T-cell (primary cell): Measurements from ENCODE around the gene DIPK1C. TPM values are rescaled to one million over a fixed set of nuclear protein-coding genes. Genes with fewer than 3 reads are reported as not detected.

ENCODE experiments used
- ATAC-seq, 4 experiments: fragments of 200-7000 bp in 3 of 4; fragments of 150-1000 bp in 1 of 4; cut with Tn5 transposase; replicated peaks in 1 of 4; 1 replicate in 3 of 4; 2 replicates in 1 of 4; pipeline ENCODE4 v1.10.0; 2021; ENCODE audit warnings: moderate library complexity in 3 of 4, mild to moderate bottlenecking in 2 of 4, moderate number of reproducible peaks in 1 of 4
- CTCF ChIA-PET, 2 donors: fragments of 300-600 bp; sonication (Branson Sonifier 250); formaldehyde crosslinking; loops; one replicate each; lab custom pipeline; 2022; ENCODE audit warnings: antibody characterized with exemption in 2 of 2; lab: Charles Lee
- POLR2A ChIA-PET, 2 donors: fragments of 300-600 bp; sonication (Branson Sonifier 250); formaldehyde crosslinking; loops; one replicate each; lab custom pipeline; 2022; ENCODE audit warnings: antibody characterized with exemption in 2 of 2; lab: Charles Lee
- DNase-seq, 35 experiments: peaks; one replicate each; pipeline versions ENCODE4 v3.0.0 to v3.0.0-alpha.2; 2013 to 2023
- H3K27ac ChIP-seq: one replicate; pipeline ENCODE4 v1.5.1; 2013; ENCODE audit warnings: low read length
- H3K27me3 ChIP-seq, 2 experiments: replicated peaks in 1 of 2; 1 replicate in 1 of 2; 2 replicates in 1 of 2; pipeline versions ENCODE4 v1.6.1 to v1.7.0; 2013; ENCODE audit warnings: low read length in 1 of 2, mixed read lengths in 1 of 2; ENCODE audit not compliant: control insufficient read depth in 2 of 2, insufficient read depth in 2 of 2; ENCODE audit errors: extremely low read depth in 1 of 2
- H3K36me3 ChIP-seq, 2 donors: 1 replicate in 1 of 2; 2 replicates in 1 of 2; pipeline versions ENCODE4 v1.6.1 to v1.7.0; 2013; ENCODE audit warnings: low read length in 1 of 2; ENCODE audit not compliant: control insufficient read depth in 2 of 2, insufficient read depth in 1 of 2; ENCODE audit errors: extremely low read depth in 1 of 2
- H3K4me1 ChIP-seq, 2 experiments: 1 replicate in 1 of 2; 2 replicates in 1 of 2; pipeline versions ENCODE4 v1.6.1 to v1.7.0; 2013; ENCODE audit warnings: low read length in 2 of 2, mixed read lengths in 1 of 2; ENCODE audit not compliant: insufficient read depth in 2 of 2, control insufficient read depth in 1 of 2; ENCODE audit errors: extremely low read depth in 1 of 2
- H3K4me3 ChIP-seq, 2 donors: 1 replicate in 1 of 2; 2 replicates in 1 of 2; pipeline versions ENCODE4 v1.5.1 to v1.7.0; 2013; ENCODE audit warnings: mild to moderate bottlenecking in 2 of 2, low read length in 1 of 2, moderate library complexity in 1 of 2; ENCODE audit not compliant: control insufficient read depth in 1 of 2; ENCODE audit errors: extremely low read depth in 1 of 2
- H3K9me3 ChIP-seq: 2 replicates; pipeline ENCODE4 v1.7.0; 2013
- H3K27ac Mint-ChIP-seq, 2 donors: one replicate each; pipeline ENCODE4 v1.8.0; 2020 to 2021; ENCODE audit warnings: mild to moderate bottlenecking in 2 of 2, mixed read lengths in 2 of 2
- H3K27me3 Mint-ChIP-seq, 2 donors: one replicate each; pipeline ENCODE4 v1.8.0; 2021 to 2022; ENCODE audit warnings: mixed read lengths in 2 of 2
- H3K36me3 Mint-ChIP-seq: one replicate; pipeline ENCODE4 v1.8.0; 2021; ENCODE audit warnings: mixed read lengths
- H3K4me1 Mint-ChIP-seq, 3 donors: one replicate each; pipeline ENCODE4 v1.8.0; 2020 to 2022; ENCODE audit warnings: mixed read lengths in 3 of 3, mild to moderate bottlenecking in 1 of 3
- H3K4me3 Mint-ChIP-seq, 3 donors: one replicate each; pipeline ENCODE4 v1.8.0; 2020 to 2022; ENCODE audit warnings: mild to moderate bottlenecking in 3 of 3, mixed read lengths in 3 of 3, moderate library complexity in 3 of 3
- H3K9me3 Mint-ChIP-seq, 3 donors: one replicate each; pipeline ENCODE4 v1.8.0; 2020 to 2022; ENCODE audit warnings: mixed read lengths in 3 of 3
- WGBS: methylation state at CpG from one replicate; pipeline ENCODE4 v1.1.5; 2013; ENCODE audit warnings: missing lambda C conversion rate; ENCODE audit not compliant: insufficient coverage; 5-methylcytosine and 5-hydroxymethylcytosine counted together
- total RNA-seq, 35 experiments: library from RNA in 6 of 35; stranded (reverse) in 6 of 35; fragments of 120-200 nt in 1 of 35; gene quantifications; one replicate each; pipeline versions ENCODE4 v1.2.1 to v1.2.4 and lab custom pipeline; 2013 to 2026

Gene DIPK1C
- total RNA-seq, 5 donors from 2014 or later (not counting 1 experiment from before 2014, with no cell fraction given): not detected

DNA sequence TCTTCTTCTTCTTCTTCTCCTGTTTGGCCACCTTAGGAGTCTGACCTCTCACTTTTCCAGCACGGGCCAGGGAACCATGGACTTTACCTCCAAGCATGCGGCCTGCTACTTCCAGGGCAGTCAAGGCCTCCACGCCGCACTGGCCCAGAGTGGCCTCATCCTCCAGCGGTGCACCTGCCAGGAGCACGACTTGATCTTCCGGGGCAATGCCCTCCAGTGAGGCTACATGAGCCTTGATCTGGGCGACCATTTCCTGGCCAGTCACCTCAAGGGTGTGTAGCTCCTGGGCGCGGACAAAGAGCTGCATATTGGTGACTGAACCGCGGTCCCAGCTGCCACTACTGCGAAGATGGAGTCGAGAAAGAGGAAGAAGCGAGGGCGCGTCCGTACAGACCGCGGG, 67.1 kb downstream of the DIPK1C start:
- Mint-ChIP-seq H3K9me3 (no peaks in the 10 kb centered on the region), H3K27ac (no peak overlapping the region), H3K27me3 (peaks cover 0 to 7% of the 10 kb centered on the region in 2 donors), H3K36me3 (no peaks in the 10 kb centered on the region), H3K4me3 (no peak overlapping the region), H3K4me1 (peaks cover 18 to 50% (median 29%) of the 10 kb centered on the region in 3 donors)
- no peaks in the 10 kb centered on the region for H3K36me3 ChIP-seq
- H3K27me3 ChIP-seq: peaks cover 0 to 17% of the 10 kb centered on the region in 2 experiments
- ATAC-seq: no peak
- ChIA-PET CTCF (interaction anchor here (0.5 to 0.6 kb wide), 4 partner anchors 12 to 192 kb away, joined by 3 to 4 read pairs (median 3); no protein-coding TSS in a partner anchor), POLR2A (interaction anchor here in 1 of 2 donors (0.6 to 1.4 kb wide), 2 partner anchors 9 to 12 kb away, joined by 4 read pairs; no protein-coding TSS in a partner anchor)
- DNase-seq: no peak
- no peak overlapping the region for H3K27ac ChIP-seq
- peaks cover 6 to 22% of the 10 kb centered on the region in 2 experiments for H3K4me1 ChIP-seq
- 94% methylated on average over 10 of the region's 20 CpGs for WGBS
- H3K4me3 ChIP-seq: no peak overlapping the region
- no peaks in the 10 kb centered on the region for H3K9me3 ChIP-seq

DNA sequence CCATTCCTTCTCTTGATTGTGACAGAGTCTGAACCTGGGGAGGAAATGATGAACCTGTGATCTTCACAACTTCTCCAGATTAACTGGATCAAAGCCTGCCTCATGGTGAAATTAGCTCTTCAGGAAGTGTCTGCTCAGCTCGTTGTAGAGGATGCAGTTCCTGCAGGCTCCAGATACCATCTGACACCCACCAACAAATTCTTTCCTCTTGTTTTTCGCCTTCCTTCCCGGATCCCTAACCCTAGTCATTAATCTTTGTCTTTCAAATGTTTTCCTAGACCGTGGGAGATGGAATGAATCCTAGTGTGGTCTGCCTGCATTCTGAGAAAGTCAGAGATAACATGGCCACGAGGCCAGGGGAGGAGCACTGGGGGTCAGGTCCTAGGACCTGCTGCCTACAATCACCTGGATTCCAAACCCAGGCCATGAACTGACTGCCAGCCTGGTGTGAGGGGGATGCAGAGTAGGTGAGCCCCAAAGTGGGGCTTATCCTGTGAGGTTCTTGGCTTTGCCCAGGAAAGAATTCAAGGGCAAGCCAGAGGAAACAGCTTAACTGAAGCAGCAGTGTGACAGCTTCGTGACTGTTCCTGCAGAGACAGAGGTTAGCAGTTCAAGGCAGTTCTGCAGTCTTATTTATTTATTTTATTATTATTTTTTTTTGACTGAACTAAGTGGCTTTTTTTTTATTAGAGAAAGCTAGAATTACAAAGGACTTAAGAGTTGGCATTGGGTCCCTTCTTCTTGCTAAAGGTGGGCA, 67.8 kb downstream of the DIPK1C start:
- no peaks in the 10 kb centered on the region for H3K36me3 Mint-ChIP-seq
- DNase-seq: peak in 1 of 35 experiments; percentile 26
- CTCF ChIA-PET: interaction anchor here (0.5 to 1.3 kb wide), 5 partner anchors 11 to 191 kb away, joined by 3 to 4 read pairs (median 3); no protein-coding TSS in a partner anchor
- ATAC-seq: peak; percentile 45 to 72 (median 55)
- Histone ChIP-seq H3K27me3 (peaks cover 0 to 17% of the 10 kb centered on the region in 2 experiments), H3K9me3 (no peaks in the 10 kb centered on the region), H3K4me1 (peaks cover 6 to 22% of the 10 kb centered on the region in 2 experiments), H3K27ac (no peak overlapping the region), H3K36me3 (no peaks in the 10 kb centered on the region), H3K4me3 (no peak overlapping the region)
- POLR2A ChIA-PET: interaction anchor here in 1 of 2 donors (0.6 to 1.4 kb wide), 2 partner anchors 9 to 11 kb away, joined by 4 read pairs; no protein-coding TSS in a partner anchor
- peak overlapping the region in 1 of 2 donors; percentile 3 for H3K27ac Mint-ChIP-seq
- 25% methylated on average over 1 of the region's 6 CpGs for WGBS
- H3K4me3 Mint-ChIP-seq: peak overlapping the region in 1 of 3 donors; percentile 18
- H3K27me3 Mint-ChIP-seq: peaks cover 0 to 4% of the 10 kb centered on the region in 2 donors
- peaks cover 18 to 50% (median 29%) of the 10 kb centered on the region in 3 donors for H3K4me1 Mint-ChIP-seq
- H3K9me3 Mint-ChIP-seq: no peaks in the 10 kb centered on the region

GRCh38 chr18:74388227-74388626, 68.9 kb downstream of the DIPK1C start:
- ChIA-PET POLR2A (interaction anchor here in 1 of 2 donors (0.6 kb wide), 1 partner anchor 96 kb away, joined by 3 read pairs; no protein-coding TSS in a partner anchor), CTCF (interaction anchor here in 1 of 2 donors (1.3 kb wide), 1 partner anchor 10 kb away, joined by 3 read pairs; no protein-coding TSS in a partner anchor)
- H3K27ac ChIP-seq: no peak overlapping the region
- peaks cover 18 to 50% (median 29%) of the 10 kb centered on the region in 3 donors for H3K4me1 Mint-ChIP-seq
- H3K9me3 ChIP-seq: no peaks in the 10 kb centered on the region
- peak overlapping the region in 1 of 2 donors; percentile 16 for H3K27ac Mint-ChIP-seq
- no peak for ATAC-seq
- no peak overlapping the region for H3K4me3 Mint-ChIP-seq
- H3K4me3 ChIP-seq: no peak overlapping the region
- H3K36me3 Mint-ChIP-seq: no peaks in the 10 kb centered on the region
- H3K36me3 ChIP-seq: no peaks in the 10 kb centered on the region
- H3K27me3 ChIP-seq: peaks cover 0 to 17% of the 10 kb centered on the region in 2 experiments
- no peaks in the 10 kb centered on the region for H3K9me3 Mint-ChIP-seq
- peaks cover 6 to 22% of the 10 kb centered on the region in 2 experiments for H3K4me1 ChIP-seq
- no peak for DNase-seq
- peaks cover 0 to 3% of the 10 kb centered on the region in 2 donors for H3K27me3 Mint-ChIP-seq
- WGBS: 50% methylated on average over 1 of the region's 1 CpG

- DNase-seq (no peak), ATAC-seq (no peak)
- peaks cover 0 to 1% of the 10 kb centered on the region in 2 donors for H3K27me3 Mint-ChIP-seq
- WGBS: 88% methylated on average over 4 of the region's 6 CpGs
- Histone ChIP-seq H3K9me3 (no peaks in the 10 kb centered on the region), H3K27me3 (peaks cover 0 to 19% of the 10 kb centered on the region in 2 experiments), H3K4me3 (no peak overlapping the region), H3K4me1 (peaks cover 6 to 22% of the 10 kb centered on the region in 2 experiments), H3K27ac (no peak overlapping the region), H3K36me3 (no peaks in the 10 kb centered on the region)
- ChIA-PET CTCF (interaction anchor here in 1 of 2 donors (1.1 kb wide), 1 partner anchor 10 kb away, joined by 4 read pairs; no protein-coding TSS in a partner anchor), POLR2A (interaction anchor here in 1 of 2 donors (0.5 kb wide), 1 partner anchor 115 kb away, joined by 3 read pairs; no protein-coding TSS in a partner anchor)
- peaks cover 18 to 50% (median 29%) of the 10 kb centered on the region in 3 donors for H3K4me1 Mint-ChIP-seq
- no peaks in the 10 kb centered on the region for H3K36me3 Mint-ChIP-seq
- H3K4me3 Mint-ChIP-seq: no peak overlapping the region
- no peak overlapping the region for H3K27ac Mint-ChIP-seq
- no peaks in the 10 kb centered on the region for H3K9me3 Mint-ChIP-seq
Measured at GRCh38 chr18:74387383-74387782, 69.7 kb downstream of the DIPK1C start.

Other genes with a start within 250 kb of the DIPK1C start
- gene CYB5A, start 165.3 kb downstream of the DIPK1C start, total RNA-seq: 10 to 100 TPM; 14.4 to 28.8 (median 25.1) TPM
- gene C18orf63, start 141.5 kb downstream of the DIPK1C start, total RNA-seq: not detected
- gene CNDP2, start 39.1 kb upstream of the DIPK1C start, total RNA-seq: 100 to 1,000 TPM; 113 to 150 (median 137) TPM
- under 1 TPM in 2 of 5 donors, not detected in 3; 0.16 to 0.76 TPM for gene CNDP1, start 77.2 kb upstream of the DIPK1C start, total RNA-seq
- 10 to 100 TPM; 22.9 to 37.4 (median 24.4) TPM for gene ZNF407, start 140.6 kb upstream of the DIPK1C start, total RNA-seq